Parathyroid adenoma (tissue), 2 donors: Measurements from ENCODE around the gene BMI1.

Experiments used
- H2AFZ ChIP-seq: fragments of 300-600 bp; sonication (generic); one replicate; pipeline ENCODE4 v1.7.0; 2017; ENCODE audit warnings: antibody characterized with exemption, mild to moderate bottlenecking
- H3K27ac ChIP-seq: fragments of 300-600 bp; sonication (generic); one replicate; pipeline ENCODE4 v1.7.0; 2017
- H3K27me3 ChIP-seq: fragments of 300-600 bp; sonication (generic); one replicate; pipeline ENCODE4 v1.7.0; 2017; ENCODE audit warnings: low read length; ENCODE audit not compliant: control insufficient read depth, insufficient read depth
- H3K36me3 ChIP-seq: fragments of 300-600 bp; sonication (generic); one replicate; pipeline ENCODE4 v1.7.0; 2017; ENCODE audit warnings: low read length; ENCODE audit not compliant: control insufficient read depth, insufficient read depth
- H3K4me1 ChIP-seq: fragments of 300-600 bp; sonication (generic); one replicate; pipeline ENCODE4 v1.7.0; 2017; ENCODE audit warnings: control low read depth
- H3K4me2 ChIP-seq: fragments of 300-600 bp; sonication (generic); one replicate; pipeline ENCODE4 v1.7.0; 2017; ENCODE audit warnings: low read length
- H3K4me3 ChIP-seq: fragments of 300-600 bp; sonication (generic); one replicate; pipeline ENCODE4 v1.7.0; 2017; ENCODE audit warnings: low read depth, low read length
- H3K79me2 ChIP-seq: fragments of 300-600 bp; sonication (generic); one replicate; pipeline ENCODE4 v1.7.0; 2017; ENCODE audit warnings: control low read depth
- H3K9ac ChIP-seq: fragments of 300-600 bp; sonication (generic); one replicate; pipeline ENCODE4 v1.7.0; 2017; ENCODE audit warnings: mild to moderate bottlenecking
- H3K9me3 ChIP-seq: fragments of 300-600 bp; sonication (generic); one replicate; pipeline ENCODE4 v1.7.0; 2017; ENCODE audit warnings: low read length; ENCODE audit not compliant: control insufficient read depth
- CTCF ChIP-seq: fragments of 300-600 bp; sonication (generic); IDR thresholded peaks from one replicate; pipeline ENCODE4 v1.7.0; 2017; ENCODE audit warnings: antibody characterized with exemption, mild to moderate bottlenecking
- donor health status: primary hyperparathyroidism.

Gene BMI1

GRCh38 chr10:22324893-22325271 lies 4.0 kb downstream of the BMI1 start:
- Histone ChIP-seq H3K36me3 (no peaks in the 10 kb centered on the region), H3K9ac (no peak overlapping the region), H3K4me2 (peak overlapping the region; percentile 81), H3K27me3 (peaks cover 4% of the 10 kb centered on the region), H3K79me2 (no peaks in the 10 kb centered on the region), H3K4me1 (no peaks in the 10 kb centered on the region), H2AFZ (peak overlapping the region; percentile 24), H3K4me3 (peak overlapping the region; percentile 55), H3K27ac (peak overlapping the region; percentile 59), H3K9me3 (no peaks in the 10 kb centered on the region)
- no peak for TF ChIP-seq CTCF

- Histone ChIP-seq H3K4me3 (peak overlapping the region; percentile 55), H3K4me2 (peak overlapping the region; percentile 81), H3K27me3 (peaks cover 4% of the 10 kb centered on the region), H3K79me2 (no peaks in the 10 kb centered on the region), H3K36me3 (no peaks in the 10 kb centered on the region), H3K9ac (no peak overlapping the region), H2AFZ (peak overlapping the region; percentile 47), H3K4me1 (no peaks in the 10 kb centered on the region), H3K27ac (peak overlapping the region; percentile 59), H3K9me3 (no peaks in the 10 kb centered on the region)
- TF ChIP-seq CTCF, result no peak
These were observed 4.6 kb downstream of the BMI1 start for GRCh38 chr10:22325272-22326144.

GRCh38 chr10:22326145-22326702 lies 5.3 kb downstream of the BMI1 start:
- no peak for TF ChIP-seq CTCF
- H2AFZ ChIP-seq, result peak overlapping the region; percentile 47
- peak overlapping the region; percentile 60 for H3K4me2 ChIP-seq
- H3K36me3 ChIP-seq, result no peaks in the 10 kb centered on the region
- peak overlapping the region; percentile 49 for H3K4me3 ChIP-seq
- peak overlapping the region; percentile 50 for H3K27ac ChIP-seq
- H3K9me3 ChIP-seq, result no peaks in the 10 kb centered on the region
- H3K79me2 ChIP-seq, result no peaks in the 10 kb centered on the region
- peaks cover 4% of the 10 kb centered on the region for H3K27me3 ChIP-seq
- no peaks in the 10 kb centered on the region for H3K4me1 ChIP-seq
- H3K9ac ChIP-seq, result no peak overlapping the region

GRCh38 chr10:22329150-22329549 lies 8.3 kb downstream of the BMI1 start:
- H3K4me3 ChIP-seq, result no peak overlapping the region

More at GRCh38 chr10:22329150-22329549, 8.3 kb downstream of the BMI1 start:
- Histone ChIP-seq H3K9me3 (no peaks in the 10 kb centered on the region), H3K4me1 (no peaks in the 10 kb centered on the region), H3K27ac (no peak overlapping the region), H3K79me2 (no peaks in the 10 kb centered on the region), H3K27me3 (peaks cover 4% of the 10 kb centered on the region), H2AFZ (no peak overlapping the region), H3K4me2 (no peak overlapping the region), H3K36me3 (no peaks in the 10 kb centered on the region), H3K9ac (no peak overlapping the region)
- TF ChIP-seq CTCF, result no peak
